ENCODE data around the gene YAE1.

The YAE1 gene

DNA sequence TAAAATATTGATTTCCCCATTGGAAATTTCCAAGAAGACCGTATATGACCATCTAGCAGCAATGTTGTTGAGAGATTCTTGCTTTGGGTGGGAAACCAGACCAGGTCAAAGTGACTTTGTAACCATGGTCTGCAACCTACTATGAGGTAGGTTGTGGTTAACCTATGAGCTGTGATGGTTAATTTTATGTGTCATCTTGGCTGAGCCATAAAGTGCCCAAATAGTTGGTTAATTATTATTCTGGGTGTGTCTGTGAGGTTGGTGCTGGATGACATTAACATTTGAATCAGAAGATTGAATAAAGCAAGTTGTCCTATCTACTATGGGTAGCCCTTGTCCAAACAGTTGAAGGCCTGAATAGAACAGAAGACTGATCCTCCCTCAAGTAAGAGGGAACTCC, 38.9 kb downstream of the YAE1 start:
- peak; percentile 63 for FAIRE-seq

GRCh38 chr7:39606352-39606751, 40.1 kb downstream of the YAE1 start:
- FAIRE-seq = no peak
- no peak for DNase-seq (ENCODE audit: extremely low spot score, insufficient read length, low read depth)

More for the DNA sequence above, 38.9 kb downstream of the YAE1 start:
- DNase-seq (ENCODE audit: extremely low spot score, insufficient read length, low read depth) = no peak

DNA sequence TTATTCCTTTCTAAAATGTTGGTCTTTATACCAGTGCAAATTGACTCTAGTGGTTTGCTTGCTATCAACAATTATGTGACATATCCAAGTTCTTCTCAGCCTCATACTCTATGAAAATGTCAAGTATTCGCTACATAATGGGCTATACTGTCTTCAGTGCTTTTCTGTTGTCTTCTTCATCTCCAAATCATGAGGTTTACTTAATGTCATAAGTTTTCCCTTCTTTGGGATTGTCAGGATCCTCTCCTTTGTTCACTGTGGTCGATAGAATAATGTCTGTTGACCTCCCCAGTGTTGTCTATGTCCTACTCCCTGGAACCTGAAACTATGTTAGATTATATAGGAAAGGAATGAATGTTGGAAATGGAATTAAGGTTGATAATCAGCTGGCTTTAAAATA, 40.7 kb downstream of the YAE1 start:
- DNase-seq (ENCODE audit: extremely low spot score, insufficient read length, low read depth) (no peak), FAIRE-seq (no peak)

GRCh38 chr7:39607865-39608264, 41.7 kb downstream of the YAE1 start:
- no peak for DNase-seq (ENCODE audit: extremely low spot score, insufficient read length, low read depth)
- FAIRE-seq = no peak

DNA sequence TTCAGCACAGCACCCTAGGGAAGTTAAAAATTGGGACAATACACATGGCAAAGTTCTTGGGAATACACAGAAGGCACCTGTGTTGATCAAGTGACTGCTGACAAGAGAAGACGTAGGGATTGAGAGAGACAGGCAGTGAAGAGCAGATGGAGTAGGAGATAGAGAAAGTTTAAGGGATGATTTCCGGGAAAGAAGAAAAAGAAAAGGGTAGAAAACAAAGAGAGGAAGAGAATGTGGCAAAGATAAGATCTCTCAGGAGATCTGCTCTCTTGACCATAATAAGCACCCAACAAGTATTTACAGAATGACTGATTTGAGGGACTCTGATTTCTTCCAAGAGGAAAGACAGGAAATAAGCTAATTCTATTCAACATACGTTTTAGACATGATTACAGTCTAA, 42.1 kb downstream of the YAE1 start:
- DNase-seq (ENCODE audit: extremely low spot score, insufficient read length, low read depth) (no peak), FAIRE-seq (no peak)

DNA sequence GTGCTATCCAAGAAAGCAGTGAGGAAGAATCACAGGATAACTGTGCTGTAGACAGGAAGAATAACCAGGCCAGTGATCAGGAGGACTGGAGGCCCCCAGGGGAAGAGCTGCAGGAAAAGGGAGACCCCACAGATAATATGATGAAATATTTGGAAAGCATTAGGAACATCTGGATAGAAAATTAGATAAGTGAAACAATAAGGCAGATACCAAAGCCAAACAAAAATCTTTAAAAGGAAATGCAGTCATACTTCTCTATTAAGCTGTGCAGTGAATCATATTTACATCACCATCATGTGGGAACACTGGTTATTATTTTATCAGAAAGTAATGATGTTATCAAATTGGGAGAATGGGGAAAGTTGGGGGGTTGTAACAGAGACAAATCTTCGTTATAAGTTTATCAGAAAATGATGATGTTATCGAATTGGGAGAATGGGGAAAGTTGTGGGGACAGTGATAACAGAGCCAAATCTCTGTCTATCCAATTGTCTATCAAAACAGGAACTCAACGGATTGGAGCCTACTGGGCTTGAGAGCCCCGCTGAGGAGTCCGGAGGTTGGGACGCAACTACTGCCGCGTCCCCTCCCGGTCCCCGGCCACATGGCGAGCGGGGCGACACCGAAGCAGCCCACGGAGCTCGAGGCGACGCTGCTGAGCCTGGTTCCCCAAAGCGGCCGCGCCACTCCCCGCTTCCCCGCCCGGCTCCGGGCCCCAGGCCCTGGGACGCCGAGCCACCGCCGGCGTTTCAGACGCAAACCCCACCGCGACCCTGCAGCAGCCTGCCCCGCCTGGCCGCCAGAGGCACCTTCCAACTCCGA, 43.1 kb downstream of the YAE1 start:
- DNase-seq (ENCODE audit: extremely low spot score, insufficient read length, low read depth) = no peak
- no peak for FAIRE-seq

DNA sequence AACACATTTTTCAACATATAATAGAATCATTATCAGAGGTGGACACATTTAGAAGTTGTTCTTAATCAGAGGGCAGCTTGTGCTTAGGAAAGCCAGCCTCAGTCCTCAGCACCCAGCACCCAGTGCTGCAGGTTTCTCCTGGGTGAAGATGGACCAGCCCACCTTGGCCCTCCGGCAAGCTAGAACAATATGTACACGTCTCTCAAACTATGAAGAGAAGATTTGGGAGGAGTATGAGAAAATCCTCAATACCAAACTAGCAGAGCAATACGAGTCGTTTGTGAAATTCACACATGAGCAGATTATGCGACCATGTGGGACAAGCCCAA, 43.7 kb downstream of the YAE1 start:
- no peak for DNase-seq (ENCODE audit: extremely low spot score, insufficient read length, low read depth)
- FAIRE-seq = no peak

- no peak for DNase-seq (ENCODE audit: extremely low spot score, insufficient read length, low read depth)
- FAIRE-seq = no peak
Measured at GRCh38 chr7:39613577-39613976, 47.4 kb downstream of the YAE1 start.

GRCh38 chr7:39614299-39614698, 48.1 kb downstream of the YAE1 start:
- DNase-seq (ENCODE audit: extremely low spot score, insufficient read length, low read depth) (no peak), FAIRE-seq (no peak)

GRCh38 chr7:39615350-39615975, 49.3 kb downstream of the YAE1 start:
- no peak for DNase-seq (ENCODE audit: extremely low spot score, insufficient read length, low read depth)
- no peak for FAIRE-seq

GRCh38 chr7:39616138-39616537, 49.9 kb downstream of the YAE1 start:
- no peak for DNase-seq (ENCODE audit: extremely low spot score, insufficient read length, low read depth)

GRCh38 chr7:39617005-39617404, 50.8 kb downstream of the YAE1 start:
- no peak for DNase-seq (ENCODE audit: extremely low spot score, insufficient read length, low read depth)
- no peak for FAIRE-seq

More at GRCh38 chr7:39616138-39616537, 49.9 kb downstream of the YAE1 start:
- FAIRE-seq = no peak

GRCh38 chr7:39618868-39619267, 52.7 kb downstream of the YAE1 start:
- DNase-seq (ENCODE audit: extremely low spot score, insufficient read length, low read depth) = no peak
- no peak for FAIRE-seq

GRCh38 chr7:39620486-39620885, 54.3 kb downstream of the YAE1 start:
- DNase-seq (ENCODE audit: extremely low spot score, insufficient read length, low read depth) (no peak), FAIRE-seq (no peak)

- FAIRE-seq = no peak
- DNase-seq (ENCODE audit: extremely low spot score, insufficient read length, low read depth) = no peak
Measured at GRCh38 chr7:39621261-39621660, 55.1 kb downstream of the YAE1 start.

DNA sequence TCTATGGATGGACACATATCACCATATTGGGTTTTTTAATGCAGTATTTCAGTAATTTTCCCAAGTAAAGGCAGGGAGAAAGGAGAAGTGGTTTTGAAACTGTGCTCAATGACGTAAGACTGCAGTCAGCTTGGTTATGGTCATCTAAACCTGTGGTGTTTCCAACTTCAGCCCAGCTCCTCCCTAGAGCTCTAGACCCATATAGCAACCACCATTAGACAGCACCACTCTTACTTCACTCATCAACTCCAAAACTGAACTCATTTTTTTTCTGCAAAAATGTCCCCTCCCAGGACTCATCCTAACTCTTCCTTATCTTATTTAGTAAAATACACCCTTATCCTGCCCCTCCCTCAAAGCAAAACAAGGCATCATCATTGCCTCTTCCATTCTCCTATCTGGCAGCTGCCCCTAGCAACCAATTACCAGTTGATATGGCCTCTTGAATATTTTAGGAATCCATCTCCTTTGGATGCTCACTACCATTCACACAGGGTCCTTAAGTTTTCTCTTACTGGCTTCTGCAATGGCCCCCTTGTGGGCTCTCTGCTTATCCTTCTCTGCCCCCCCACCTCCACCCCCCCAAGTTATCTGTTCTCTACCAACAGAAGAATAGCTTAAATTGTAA, 55.7 kb downstream of the YAE1 start:
- no peak for FAIRE-seq
- no peak for DNase-seq (ENCODE audit: extremely low spot score, insufficient read length, low read depth)
